WTC11 (cell line): ENCODE results near the gene ERC2. TPM values are rescaled to one million over a fixed set of nuclear protein-coding genes. Genes with fewer than 3 reads are reported as not detected.

ENCODE experiments used
- ATAC-seq: fragments of 200-7000 bp; cut with Tn5 transposase; 2 replicates; pipeline ENCODE4 v1.10.0; 2021; ENCODE audit warnings: mild to moderate bottlenecking, moderate library complexity
- CTCF ChIA-PET: fragments of 300-600 bp; sonication (Branson Sonifier 250); formaldehyde crosslinking; loops from one replicate; lab custom pipeline; 2021; ENCODE audit warnings: antibody characterized with exemption; lab: Charles Lee
- POLR2A ChIA-PET: fragments of 350-600 bp; sonication (Branson Sonifier 250); formaldehyde crosslinking; loops from one replicate; lab custom pipeline; 2021; ENCODE audit warnings: antibody characterized with exemption; lab: Charles Lee
- DNase-seq: peaks from one replicate; pipeline ENCODE4 v3.0.0; 2021; ENCODE audit warnings: low spot score
- H3K27ac Mint-ChIP-seq: 2 replicates; pipeline ENCODE4 v1.8.0; 2021; ENCODE audit warnings: mixed read lengths
- H3K27me3 Mint-ChIP-seq: 2 replicates; pipeline ENCODE4 v1.8.0; 2021; ENCODE audit warnings: low read depth, mild to moderate bottlenecking, moderate library complexity, mixed read lengths
- H3K36me3 Mint-ChIP-seq: 2 replicates; pipeline ENCODE4 v1.8.0; 2021; ENCODE audit warnings: mixed read lengths
- H3K4me1 Mint-ChIP-seq: 2 replicates; pipeline ENCODE4 v1.8.0; 2022; ENCODE audit warnings: mixed read lengths
- H3K4me3 Mint-ChIP-seq: 2 replicates; pipeline ENCODE4 v1.8.0; 2021; ENCODE audit warnings: mild to moderate bottlenecking, moderate library complexity, mixed read lengths
- H3K9me3 Mint-ChIP-seq: 2 replicates; pipeline ENCODE4 v1.8.0; 2021; ENCODE audit warnings: mixed read lengths
- AFF4 ChIP-seq: sonication (generic); formaldehyde crosslinking; IDR thresholded peaks from 2 replicates; pipeline ENCODE4 v1.8.1; 2023; ENCODE audit warnings: mild to moderate bottlenecking, missing genetic modification reagents, borderline replicate concordance
- ARID4B ChIP-seq: sonication (generic); formaldehyde crosslinking; IDR thresholded peaks from 2 replicates; pipeline ENCODE4 v1.8.0; 2023; ENCODE audit warnings: missing genetic modification reagents, mild to moderate bottlenecking, borderline replicate concordance
- ATF3 ChIP-seq: sonication (generic); formaldehyde crosslinking; conservative IDR thresholded peaks from 2 replicates; pipeline ENCODE4 v1.8.1; 2022; ENCODE audit warnings: mild to moderate bottlenecking, missing genetic modification reagents
- E2F1 ChIP-seq: sonication (generic); formaldehyde crosslinking; IDR thresholded peaks from 2 replicates; pipeline ENCODE4 v1.8.0; 2022; ENCODE audit warnings: mild to moderate bottlenecking, missing genetic modification reagents
- ETV6 ChIP-seq: sonication (generic); formaldehyde crosslinking; IDR thresholded peaks from 2 replicates; pipeline ENCODE4 v1.8.1; 2022; ENCODE audit warnings: mild to moderate bottlenecking, missing genetic modification reagents
- GTF2I ChIP-seq: fragments of 250-450 bp; sonication (Bioruptor Pico); conservative IDR thresholded peaks from 2 replicates; pipeline ENCODE4 v1.4.0; 2021; ENCODE audit warnings: mild to moderate bottlenecking
- HMGXB4 ChIP-seq: sonication (generic); formaldehyde crosslinking; IDR thresholded peaks from 2 replicates; pipeline ENCODE4 v1.8.1; 2023; ENCODE audit warnings: mild to moderate bottlenecking, moderate library complexity, missing genetic modification reagents
- JAZF1 ChIP-seq: fragments of 250-450 bp; sonication (Bioruptor Pico); IDR thresholded peaks from 2 replicates; pipeline ENCODE4 v1.9.0; 2021; ENCODE audit warnings: moderate library complexity, mild to moderate bottlenecking, inconsistent platforms
- MAX ChIP-seq: sonication (generic); formaldehyde crosslinking; IDR thresholded peaks from 2 replicates; pipeline ENCODE4 v1.8.0; 2022; ENCODE audit warnings: mild to moderate bottlenecking, missing genetic modification reagents
- MLX ChIP-seq: sonication (generic); formaldehyde crosslinking; IDR thresholded peaks from 2 replicates; pipeline ENCODE4 v1.8.1; 2023; ENCODE audit warnings: mild to moderate bottlenecking, missing genetic modification reagents, moderate library complexity
- NFE2L1 ChIP-seq: sonication (generic); formaldehyde crosslinking; IDR thresholded peaks from 2 replicates; pipeline ENCODE4 v1.8.1; 2023; ENCODE audit warnings: missing genetic modification reagents
- NR3C1 ChIP-seq: sonication (generic); formaldehyde crosslinking; conservative IDR thresholded peaks from 2 replicates; pipeline ENCODE4 v1.8.1; 2023; ENCODE audit warnings: low read depth, mild to moderate bottlenecking, missing genetic modification reagents
- RORB ChIP-seq: fragments of 250-450 bp; sonication (Bioruptor Pico); IDR thresholded peaks from 2 replicates; pipeline ENCODE4 v1.9.0; 2021; ENCODE audit warnings: mild to moderate bottlenecking
- TCF7 ChIP-seq: sonication (generic); formaldehyde crosslinking; IDR thresholded peaks from 2 replicates; pipeline ENCODE4 v1.8.0; 2022; ENCODE audit warnings: mild to moderate bottlenecking, low read depth, missing genetic modification reagents, moderate library complexity
- TP53 ChIP-seq: sonication (generic); formaldehyde crosslinking; IDR thresholded peaks from 2 replicates; pipeline ENCODE4 v1.8.1; 2023; ENCODE audit warnings: mild to moderate bottlenecking, missing genetic modification reagents
- ZBTB21 ChIP-seq: sonication (generic); formaldehyde crosslinking; IDR thresholded peaks from 2 replicates; pipeline ENCODE4 v1.8.1; 2023; ENCODE audit warnings: mild to moderate bottlenecking, missing genetic modification reagents, borderline replicate concordance
- ZNF138 ChIP-seq: sonication (generic); formaldehyde crosslinking; conservative IDR thresholded peaks from 2 replicates; pipeline ENCODE4 v1.8.1; 2022; ENCODE audit warnings: mild to moderate bottlenecking, moderate library complexity, missing genetic modification reagents
- ZNF416 ChIP-seq: fragments of 250-450 bp; sonication (Bioruptor Pico); IDR thresholded peaks from 2 replicates; pipeline ENCODE4 v1.9.0; 2021; ENCODE audit warnings: mild to moderate bottlenecking, inconsistent platforms
- ZNF423 ChIP-seq: fragments of 250-450 bp; sonication (Bioruptor Pico); IDR thresholded peaks from 2 replicates; pipeline ENCODE4 v2.1.2; 2022; ENCODE audit warnings: mild to moderate bottlenecking, moderate library complexity
- total RNA-seq: library from RNA; stranded (reverse); gene quantifications from 3 replicates; pipeline ENCODE4 v1.2.3, GENCODE V29; 2021

Gene ERC2
- total RNA-seq, 1 experiment from 2014 or later: 23.5 TPM

GRCh38 chr3:56137415-56137814, 330.9 kb downstream of the ERC2 start:
- CTCF ChIA-PET: no interaction called here
- TF ChIP-seq TP53: no peak
- no peak for TF ChIP-seq ATF3 (CRISPR knock-in tag)
- TF ChIP-seq NR3C1 (CRISPR knock-in tag): no peak
- TF ChIP-seq HMGXB4: no peak
- TF ChIP-seq AFF4 (CRISPR knock-in tag): no peak
- no peak for TF ChIP-seq GTF2I (CRISPR knock-in tag)
- no peak for TF ChIP-seq ZNF423 (CRISPR knock-in tag)
- no peak for TF ChIP-seq ZNF138
- TF ChIP-seq TCF7 (CRISPR knock-in tag): no peak
- TF ChIP-seq ETV6 (CRISPR knock-in tag): no peak
- TF ChIP-seq ZNF416: no peak
- no peak for TF ChIP-seq ARID4B
- TF ChIP-seq E2F1 (CRISPR knock-in tag): no peak
- TF ChIP-seq ZBTB21 (CRISPR knock-in tag): no peak
- TF ChIP-seq JAZF1: no peak
- TF ChIP-seq NFE2L1: no peak
- TF ChIP-seq MLX (CRISPR knock-in tag): no peak
- no peak for TF ChIP-seq MAX (CRISPR knock-in tag)
- TF ChIP-seq RORB (CRISPR knock-in tag): no peak
- H3K27me3 Mint-ChIP-seq: no peaks in the 10 kb centered on the region
- ATAC-seq (no peak), DNase-seq (no peak)
- no peak overlapping the region for H3K4me3 Mint-ChIP-seq
- POLR2A ChIA-PET: no interaction called here
- no peak overlapping the region for H3K27ac Mint-ChIP-seq
- H3K4me1 Mint-ChIP-seq: peaks cover 11% of the 10 kb centered on the region
- H3K36me3 Mint-ChIP-seq: no peaks in the 10 kb centered on the region
- H3K9me3 Mint-ChIP-seq: no peaks in the 10 kb centered on the region
